Hepatocyte (in vitro differentiated cells): ENCODE data around the gene PTPRK. TPM values are rescaled to one million over a fixed set of nuclear protein-coding genes. Genes with fewer than 3 reads are reported as not detected.

ENCODE experiments used
- DNase-seq: peaks from one replicate; pipeline ENCODE4 v3.0.0-alpha.2; 2016; ENCODE audit warnings: low spot score
- H2AFZ ChIP-seq: fragments of 200-600 bp; sonication (generic); 2 replicates; pipeline ENCODE4 v1.6.0; 2016; ENCODE audit warnings: antibody characterized with exemption, mild to moderate bottlenecking
- H3K27ac ChIP-seq: fragments of 200-600 bp; sonication (generic); 2 replicates; pipeline ENCODE4 v1.5.1; 2016; ENCODE audit warnings: mild to moderate bottlenecking
- H3K27me3 ChIP-seq: fragments of 200-600 bp; sonication (generic); 2 replicates; pipeline ENCODE4 v1.6.1; 2016
- H3K36me3 ChIP-seq: fragments of 200-600 bp; sonication (generic); replicated peaks from 2 replicates; pipeline ENCODE4 v1.5.1; 2016; ENCODE audit warnings: low read depth; ENCODE audit not compliant: insufficient read depth
- H3K4me1 ChIP-seq: fragments of 200-600 bp; sonication (generic); 2 replicates; pipeline ENCODE4 v1.5.1; 2016; ENCODE audit warnings: mild to moderate bottlenecking, moderate library complexity; ENCODE audit not compliant: insufficient read depth
- H3K4me2 ChIP-seq: fragments of 200-600 bp; sonication (generic); 2 replicates; pipeline ENCODE4 v1.6.0; 2016
- H3K4me3 ChIP-seq: fragments of 200-600 bp; sonication (generic); 2 replicates; pipeline ENCODE4 v1.5.1; 2016; ENCODE audit warnings: mild to moderate bottlenecking
- H3K79me2 ChIP-seq: fragments of 200-600 bp; sonication (generic); 2 replicates; pipeline ENCODE4 v1.6.0; 2017; ENCODE audit warnings: mild to moderate bottlenecking
- H3K9me2 ChIP-seq: fragments of 200-600 bp; sonication (generic); replicated peaks from 2 replicates; pipeline ENCODE4 v1.6.0; 2017; ENCODE audit warnings: mild to moderate bottlenecking; ENCODE audit not compliant: insufficient read depth
- H3K9me3 ChIP-seq: fragments of 200-600 bp; sonication (generic); 2 replicates; pipeline ENCODE4 v1.5.1; 2016; ENCODE audit warnings: low read depth, mild to moderate bottlenecking
- H4K20me1 ChIP-seq: fragments of 200-600 bp; sonication (generic); 2 replicates; pipeline ENCODE4 v1.6.0; 2016; ENCODE audit warnings: mild to moderate bottlenecking; ENCODE audit not compliant: insufficient read depth, poor library complexity, severe bottlenecking
- CTCF ChIP-seq: fragments of 200-600 bp; sonication (generic); IDR thresholded peaks from 2 replicates; pipeline ENCODE4 v1.5.1; 2016; ENCODE audit warnings: antibody characterized with exemption, mild to moderate bottlenecking; ENCODE audit not compliant: poor library complexity
- EZH2 ChIP-seq: fragments of 200-600 bp; sonication (generic); IDR thresholded peaks from 2 replicates; pipeline ENCODE4 v1.6.1; 2016; ENCODE audit warnings: antibody characterized with exemption, mild to moderate bottlenecking, borderline replicate concordance
- EZH2phosphoT487 ChIP-seq: fragments of 200-600 bp; sonication (generic); IDR thresholded peaks from one replicate; pipeline ENCODE4 v1.6.1; 2018; ENCODE audit warnings: antibody characterized with exemption, mild to moderate bottlenecking, low read depth, moderate library complexity; ENCODE audit not compliant: unreplicated experiment, severe bottlenecking
- WGBS: methylation state at CpG from one replicate; pipeline ENCODE4 v1.1.6; 2016; ENCODE audit warnings: low lambda C conversion rate; ENCODE audit errors: missing lambda C conversion rate; 5-methylcytosine and 5-hydroxymethylcytosine counted together
- polyA plus RNA-seq: library from polyadenylated mRNA; unstranded; fragments of >200 nt; fragmentation: Nextera tagmentation; extraction: Ambion mirVana; gene quantifications from 2 replicates; pipeline ENCODE4 v1.2.1, GENCODE V29; 2016
- total RNA-seq: library from RNA; depleted of rRNA; stranded (reverse); fragments of >200 nt; gene quantifications from 2 replicates; pipeline ENCODE4 v1.2.3, GENCODE V29; 2014

Gene PTPRK
- total and polyA plus RNA-seq, 2 experiments from 2014 or later, result 42.0 to 80.2 TPM

GRCh38 chr6:128168244-128168643, 352.2 kb downstream of the PTPRK start:
- TF ChIP-seq CTCF (no peak), EZH2 (no peak)
- Histone ChIP-seq H3K9me2 (no peaks in the 10 kb centered on the region), H3K79me2 (no peaks in the 10 kb centered on the region), H4K20me1 (no peaks in the 10 kb centered on the region), H3K9me3 (no peaks in the 10 kb centered on the region), H2AFZ (no peak overlapping the region), H3K27me3 (no peaks in the 10 kb centered on the region), H3K4me2 (no peak overlapping the region), H3K4me1 (no peaks in the 10 kb centered on the region), H3K4me3 (no peak overlapping the region), H3K27ac (no peak overlapping the region), H3K36me3 (no peaks in the 10 kb centered on the region)
- WGBS, result 100% methylated on average over 4 of the region's 4 CpGs
- no peak for DNase-seq

DNA sequence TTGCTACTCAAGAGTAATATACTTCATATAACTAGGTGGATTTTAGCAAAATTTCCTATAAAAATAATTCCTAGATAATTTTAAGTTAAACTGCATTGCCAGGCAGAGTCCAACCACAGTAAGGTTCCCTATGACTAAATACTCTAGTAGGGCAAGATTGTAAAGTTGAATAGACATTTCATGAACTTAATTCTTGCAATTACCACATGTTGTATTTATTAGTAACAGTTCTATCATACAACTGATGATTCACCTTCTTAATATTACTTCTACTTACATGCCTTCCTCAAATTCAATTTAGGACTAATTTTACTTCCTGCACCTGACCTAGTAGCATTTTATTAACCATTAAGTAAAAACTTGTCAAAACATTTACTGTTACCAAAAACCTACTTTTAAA, 352.8 kb downstream of the PTPRK start:
- H3K27me3 ChIP-seq, result no peaks in the 10 kb centered on the region
- H3K27ac ChIP-seq, result no peak overlapping the region
- H3K9me3 ChIP-seq, result no peaks in the 10 kb centered on the region
- no peak overlapping the region for H3K4me3 ChIP-seq
- H3K4me1 ChIP-seq, result no peaks in the 10 kb centered on the region
- no peak overlapping the region for H2AFZ ChIP-seq
- TF ChIP-seq EZH2 (no peak), EZH2phosphoT487 (no peak), CTCF (no peak)
- no peaks in the 10 kb centered on the region for H3K79me2 ChIP-seq
- H3K9me2 ChIP-seq, result no peaks in the 10 kb centered on the region
- no peaks in the 10 kb centered on the region for H4K20me1 ChIP-seq
- no peak overlapping the region for H3K4me2 ChIP-seq
- no peak for DNase-seq
- H3K36me3 ChIP-seq, result no peaks in the 10 kb centered on the region

- DNase-seq, result no peak
- no peaks in the 10 kb centered on the region for H3K9me2 ChIP-seq
- H4K20me1 ChIP-seq, result no peaks in the 10 kb centered on the region
- H3K4me1 ChIP-seq, result no peaks in the 10 kb centered on the region
- no peaks in the 10 kb centered on the region for H3K36me3 ChIP-seq
- H3K27ac ChIP-seq, result no peak overlapping the region
- no peaks in the 10 kb centered on the region for H3K27me3 ChIP-seq
- H2AFZ ChIP-seq, result no peak overlapping the region
- H3K9me3 ChIP-seq, result no peaks in the 10 kb centered on the region
- no peak overlapping the region for H3K4me2 ChIP-seq
- 94% methylated on average over 1 of the region's 1 CpG for WGBS
- H3K4me3 ChIP-seq, result no peak overlapping the region
- TF ChIP-seq EZH2phosphoT487, result no peak
- no peak for TF ChIP-seq CTCF
- TF ChIP-seq EZH2, result no peak
- H3K79me2 ChIP-seq, result no peaks in the 10 kb centered on the region
Measured at GRCh38 chr6:128164254-128164653, 356.1 kb downstream of the PTPRK start.

DNA sequence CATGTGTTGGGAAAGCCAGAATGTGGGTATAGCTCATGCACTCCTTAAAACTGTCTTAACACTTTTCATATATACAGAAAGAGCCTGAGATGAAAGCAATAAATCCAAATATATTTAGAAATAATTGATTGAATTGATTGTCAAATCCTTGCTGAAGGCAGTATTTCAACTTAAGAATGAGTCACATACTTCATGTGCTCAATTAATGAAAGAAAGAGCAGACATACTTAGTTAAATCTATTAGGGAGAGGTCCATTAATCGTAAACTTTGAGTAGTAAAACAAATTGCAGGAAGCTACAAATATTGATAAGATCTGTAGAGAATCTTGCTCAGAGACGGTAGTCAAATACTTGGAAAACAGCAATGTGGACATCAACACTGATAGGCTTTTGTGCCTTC, 358.0 kb downstream of the PTPRK start:
- H3K4me3 ChIP-seq, result no peak overlapping the region
- TF ChIP-seq EZH2phosphoT487 (no peak), EZH2 (no peak), CTCF (no peak)
- 57% methylated on average over 2 of the region's 2 CpGs for WGBS

More for the DNA sequence above, 358.0 kb downstream of the PTPRK start:
- no peak for DNase-seq
- H4K20me1 ChIP-seq, result no peaks in the 10 kb centered on the region
- H3K27me3 ChIP-seq, result no peaks in the 10 kb centered on the region
- H3K4me1 ChIP-seq, result no peaks in the 10 kb centered on the region
- H3K9me2 ChIP-seq, result no peaks in the 10 kb centered on the region
- no peaks in the 10 kb centered on the region for H3K36me3 ChIP-seq
- H3K4me2 ChIP-seq, result no peak overlapping the region
- H3K79me2 ChIP-seq, result no peaks in the 10 kb centered on the region
- H2AFZ ChIP-seq, result no peak overlapping the region
- H3K27ac ChIP-seq, result no peak overlapping the region
- no peaks in the 10 kb centered on the region for H3K9me3 ChIP-seq
